NCI-H1436 treated with DMSO at 0.1 percent for 48 hours (cell line): ENCODE measurements around the gene SHISA5.

Source experiments
- DNase-seq: peaks from one replicate; lab custom pipeline; 2025; lab: John Stamatoyannopoulos, UW

Gene SHISA5

DNA sequence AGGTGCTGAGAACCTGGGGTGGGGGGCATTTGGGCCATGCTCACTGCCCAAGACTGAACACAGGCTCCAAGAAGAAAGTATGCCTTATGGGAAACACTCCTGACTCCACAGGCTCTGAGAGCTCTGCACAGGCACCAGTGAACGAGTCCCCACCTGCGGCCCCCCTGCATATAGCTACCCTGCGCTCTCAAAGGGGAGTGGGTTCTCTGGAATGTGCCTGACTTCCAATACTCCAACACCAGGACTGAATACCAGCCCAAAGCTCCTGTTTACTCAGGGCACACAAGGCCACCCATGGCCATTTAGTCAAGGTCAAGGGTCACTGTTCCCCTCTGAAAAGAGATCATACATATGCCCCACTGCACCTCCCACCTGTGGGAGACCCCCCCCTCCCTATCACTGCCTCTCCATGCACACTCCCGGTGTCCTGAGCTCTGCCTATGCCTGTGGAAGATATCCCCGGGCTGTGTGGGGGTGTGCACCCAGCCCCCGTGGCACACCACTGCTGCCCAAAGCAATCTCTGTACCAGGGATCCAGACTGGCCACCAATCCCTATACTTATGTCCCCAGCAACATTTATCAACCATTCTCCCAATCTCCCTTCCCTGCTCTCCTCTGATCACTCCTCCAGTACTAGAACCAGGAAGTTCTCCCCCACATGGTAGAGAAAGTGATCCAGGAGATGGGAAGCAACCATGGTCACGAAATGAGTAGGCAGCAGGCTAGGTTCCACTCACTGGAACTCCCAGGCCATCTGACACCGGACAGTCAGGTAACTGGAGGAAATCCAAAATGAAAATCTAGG is 72.5 kb downstream of the SHISA5 start:
- no peak for DNase-seq

DNA sequence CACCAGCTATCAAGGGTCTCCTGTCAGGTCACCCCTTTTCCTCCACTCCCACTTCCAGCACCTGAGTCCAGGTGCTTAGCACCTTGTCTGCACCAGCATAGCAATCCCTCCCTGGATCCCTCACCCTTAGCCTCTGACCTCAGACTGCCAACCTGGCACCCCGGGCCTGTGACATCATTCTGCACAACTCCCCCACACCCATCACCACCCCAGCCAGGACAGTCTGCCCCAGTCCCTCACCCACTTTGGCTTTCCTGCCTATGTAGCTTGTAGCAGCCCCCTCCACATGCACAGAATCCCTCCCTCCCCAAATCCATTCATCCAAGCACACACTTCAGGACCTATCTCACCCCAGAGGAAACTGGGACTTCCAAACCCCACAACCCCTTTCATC is 73.3 kb downstream of the SHISA5 start:
- DNase-seq, result no peak

DNA sequence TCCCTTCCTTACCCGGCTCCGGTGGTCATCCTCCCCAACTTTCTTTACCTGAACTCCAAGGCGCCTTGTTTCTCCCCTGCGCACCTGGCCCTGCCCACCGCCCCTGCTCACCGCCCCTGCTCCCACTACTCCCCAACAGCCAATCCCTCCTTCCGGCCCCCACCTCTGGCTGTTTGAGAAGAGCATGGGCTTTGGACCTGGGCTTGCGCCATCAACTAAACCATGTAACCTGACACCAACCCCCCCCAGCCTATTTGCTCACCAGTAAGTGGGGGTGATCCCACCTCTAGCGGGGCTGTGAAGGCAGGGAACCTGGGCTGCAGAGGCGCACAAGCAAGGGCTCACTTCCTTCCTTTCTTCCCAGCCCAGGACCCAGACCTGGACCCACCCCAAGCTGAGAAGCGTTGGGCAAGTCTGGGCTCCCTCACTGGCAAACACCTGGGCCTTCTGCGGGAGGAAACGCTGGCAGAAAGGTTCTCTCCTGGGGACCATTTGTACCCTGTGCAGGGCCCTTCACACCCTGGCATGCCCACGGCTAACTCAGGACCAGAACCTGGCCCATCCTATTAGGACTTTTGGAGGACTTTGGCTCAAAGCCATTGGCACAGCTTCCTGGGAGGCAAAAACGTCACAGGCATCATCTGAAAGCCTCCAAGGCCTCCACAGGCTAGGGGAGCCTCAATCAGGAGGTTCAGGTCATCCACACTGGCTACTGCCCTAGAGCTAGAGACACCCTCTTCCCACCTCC is 73.8 kb downstream of the SHISA5 start, which contains the start of gene PLXNB1:
TSS of gene PLXNB1 (minus strand) at position 127 of the 748 bp plus-strand sequence. CDS start 5,475 bp downstream, outside the sequence.
- no peak for DNase-seq

GRCh38 chr3:48429317-48429959 is 74.5 kb downstream of the SHISA5 start:
- no peak for DNase-seq

DNA sequence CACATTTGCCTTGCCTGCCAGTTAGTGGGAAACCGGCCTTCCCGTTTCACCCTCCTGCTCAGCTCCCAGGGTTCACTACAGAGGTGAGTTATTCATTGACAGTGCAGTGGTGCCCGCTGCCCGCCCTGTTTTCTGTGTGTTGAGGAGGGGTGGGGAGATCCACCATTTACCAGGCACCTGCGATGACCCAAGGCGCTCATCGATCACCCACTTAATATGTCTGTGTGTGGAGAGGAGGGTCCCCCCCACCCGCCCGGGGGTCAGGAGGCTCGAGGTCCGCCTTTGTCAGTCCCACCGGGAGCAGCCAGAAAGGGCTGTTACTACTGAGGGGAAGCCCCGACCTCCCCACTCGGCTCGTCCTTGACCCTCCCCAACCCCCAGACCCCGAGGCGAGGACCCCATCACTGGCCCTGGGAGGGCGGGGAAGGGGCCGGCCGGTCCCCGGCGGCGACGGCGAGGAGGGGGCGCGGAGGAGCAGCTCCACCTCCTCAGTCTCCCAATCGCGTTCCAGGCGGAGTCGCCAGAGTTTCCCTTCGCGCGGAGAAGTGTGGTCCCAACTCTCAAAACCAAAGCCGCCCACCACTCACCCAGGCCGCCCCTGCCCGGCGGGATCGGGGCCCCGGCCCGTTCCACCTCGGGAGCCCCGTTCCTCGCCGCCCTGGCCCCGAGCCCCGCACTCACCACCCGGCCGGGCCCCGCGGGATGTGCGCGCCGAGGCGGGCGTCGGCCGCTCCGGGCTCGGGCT is 75.2 kb downstream of the SHISA5 start:
- no peak for DNase-seq

GRCh38 chr3:48428088-48428571 is 75.8 kb downstream of the SHISA5 start:
- DNase-seq, result no peak

- no peak for DNase-seq
Observed at GRCh38 chr3:48427630-48427962, 76.4 kb downstream of the SHISA5 start.

- DNase-seq, result no peak
Observed at GRCh38 chr3:48426944-48427629, 76.9 kb downstream of the SHISA5 start.

- DNase-seq, result no peak
Observed at GRCh38 chr3:48426401-48426909, 77.5 kb downstream of the SHISA5 start.

- DNase-seq, result no peak
Observed at GRCh38 chr3:48425281-48425812, 78.6 kb downstream of the SHISA5 start.

DNA sequence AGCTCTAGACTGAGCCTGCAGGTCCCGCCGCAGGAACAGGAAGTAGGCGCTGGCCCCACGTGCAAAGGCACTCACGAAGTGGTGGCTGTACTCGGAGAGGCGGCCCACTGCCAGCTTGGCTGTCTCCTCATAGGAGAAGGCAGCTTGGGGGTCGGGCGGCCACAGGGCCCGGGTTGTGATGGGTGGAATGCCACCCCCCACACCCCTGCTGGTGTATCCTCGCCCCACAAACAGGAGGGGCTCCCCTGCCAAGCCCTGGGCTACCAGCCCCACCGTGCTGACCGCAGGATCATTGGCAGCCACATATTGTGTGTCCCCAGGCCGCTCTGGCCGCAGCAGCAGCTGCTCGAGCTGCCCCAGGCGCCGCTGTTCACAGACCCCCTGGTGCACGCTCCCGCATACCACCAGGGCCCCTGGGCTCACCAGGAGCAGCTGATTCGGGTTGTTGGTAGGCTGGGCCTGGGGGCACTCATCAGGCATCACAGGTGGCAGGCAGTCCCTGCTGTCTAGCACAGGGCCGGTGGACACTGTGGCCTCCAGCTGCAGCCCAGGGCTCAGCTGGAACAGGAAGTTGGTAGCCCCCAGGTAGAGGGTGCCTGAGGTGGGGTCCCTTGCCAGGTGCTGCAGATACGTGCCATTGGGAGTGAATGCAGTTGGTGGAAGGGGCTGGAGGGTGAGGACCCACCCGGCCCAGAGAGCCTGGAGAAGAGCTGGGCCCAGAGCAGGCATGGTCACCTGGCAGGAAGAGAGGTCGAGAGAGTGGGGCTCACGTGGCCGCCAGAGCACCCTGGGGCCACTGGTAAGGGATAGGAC is 79.9 kb downstream of the SHISA5 start:
- no peak for DNase-seq

DNA sequence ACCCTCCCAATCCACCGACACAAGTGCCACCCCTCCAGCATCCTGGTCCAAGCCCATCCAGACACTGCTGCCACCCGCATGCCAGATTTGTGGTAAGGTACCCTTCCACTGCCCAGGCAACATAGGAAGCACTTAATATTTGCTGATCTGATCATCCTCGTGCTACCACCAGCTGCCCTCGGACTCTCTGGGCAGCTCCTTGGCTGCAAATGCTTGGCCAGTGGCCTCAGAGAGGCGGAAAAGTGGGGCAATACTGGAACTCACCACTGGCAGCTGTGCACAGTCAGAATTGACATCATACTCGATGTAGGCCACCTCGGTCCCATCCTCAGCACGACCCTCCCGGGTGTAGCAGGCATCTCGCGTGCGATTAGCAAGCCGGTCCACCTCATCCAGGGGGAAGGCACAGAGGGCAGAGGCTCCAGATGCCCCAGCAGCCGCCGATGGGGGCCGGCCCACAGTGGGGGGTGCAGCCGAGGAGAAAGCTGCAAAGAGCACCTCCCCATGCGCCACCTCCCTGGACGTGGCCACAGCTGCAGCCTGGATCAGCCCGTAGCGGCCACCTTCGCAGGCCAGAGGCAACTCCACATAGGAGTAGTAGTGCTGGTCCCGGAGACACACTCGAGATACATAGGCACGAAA is 80.6 kb downstream of the SHISA5 start:
- no peak for DNase-seq

DNA sequence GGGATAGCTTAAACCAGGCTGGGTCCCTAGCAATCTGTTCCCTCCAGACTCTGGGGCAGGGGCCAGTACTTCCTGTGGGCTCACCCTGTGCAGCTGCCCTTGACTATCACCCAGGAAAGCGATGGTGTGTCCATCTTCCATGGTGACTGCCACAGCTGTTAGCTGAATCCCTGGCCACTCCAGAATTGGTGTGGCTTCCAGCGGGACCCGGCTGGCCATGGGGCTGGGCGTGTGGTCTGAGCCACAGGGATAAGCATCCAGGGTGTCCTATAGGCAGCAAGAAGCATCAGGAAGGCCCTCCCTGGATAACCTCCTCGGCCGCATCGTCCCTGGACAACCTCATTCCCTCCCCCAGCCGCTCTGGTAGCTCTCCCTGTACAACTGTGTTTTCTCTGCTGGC is 81.3 kb downstream of the SHISA5 start:
- DNase-seq, result no peak

- DNase-seq, result no peak
Observed at GRCh38 chr3:48422272-48422671, 81.7 kb downstream of the SHISA5 start.

- DNase-seq, result no peak
Observed at GRCh38 chr3:48420561-48420960, 83.4 kb downstream of the SHISA5 start.

- no peak for DNase-seq
Observed at GRCh38 chr3:48419597-48419996, 84.4 kb downstream of the SHISA5 start.

DNA sequence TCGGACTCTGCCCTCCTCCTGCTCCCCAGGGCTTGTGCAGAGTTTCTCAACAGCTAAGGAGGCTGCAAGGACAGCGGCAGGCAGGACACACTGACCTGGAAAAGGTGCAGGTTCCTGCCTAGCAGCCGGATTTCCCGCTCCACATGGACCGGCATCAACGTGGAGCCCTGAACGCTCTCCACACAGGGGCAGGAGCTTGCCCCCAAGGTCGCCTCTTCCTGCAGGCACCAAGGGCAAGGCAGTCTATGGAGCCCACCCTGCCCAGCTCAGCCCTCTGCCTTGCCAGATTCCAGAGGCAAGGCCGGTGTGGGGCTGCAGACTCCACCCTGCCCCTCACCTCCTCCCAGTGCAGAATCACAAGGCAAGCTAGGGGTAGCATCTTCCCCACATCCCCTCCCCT is 84.8 kb downstream of the SHISA5 start:
- no peak for DNase-seq

GRCh38 chr3:48418651-48419050 is 85.3 kb downstream of the SHISA5 start:
- no peak for DNase-seq

GRCh38 chr3:48418140-48418539 is 85.8 kb downstream of the SHISA5 start:
- no peak for DNase-seq
